HepG2 (cell line): ENCODE results near the gene EMP2. TPM values are rescaled to one million over a fixed set of nuclear protein-coding genes. Genes with fewer than 3 reads are reported as not detected.

Experiments
- ATF4 ChIP-seq, 2 experiments: fragments of 450-650 bp in 1 of 2; sonication (generic) in 1 of 2; formaldehyde crosslinking; IDR thresholded peaks; 2 replicates each; pipeline versions ENCODE4 v1.5.0 to v1.8.0; 2020 to 2022; ENCODE audit warnings: mild to moderate bottlenecking in 1 of 2, missing genetic modification reagents in 1 of 2
- CENPBD1 ChIP-seq: sonication (generic); formaldehyde crosslinking; IDR thresholded peaks from 2 replicates; pipeline ENCODE4 v1.8.0; 2022; ENCODE audit warnings: missing genetic modification reagents, low read depth, mild to moderate bottlenecking, borderline replicate concordance
- FOXC1 ChIP-seq: sonication (generic); formaldehyde crosslinking; IDR thresholded peaks from 2 replicates; pipeline ENCODE4 v1.8.0; 2022; ENCODE audit warnings: mild to moderate bottlenecking, missing genetic modification reagents, borderline replicate concordance
- FOXM1 ChIP-seq: sonication (generic); formaldehyde crosslinking; IDR thresholded peaks from 2 replicates; pipeline ENCODE4 v1.5.0; 2020; ENCODE audit warnings: missing genetic modification reagents
- IKZF4 ChIP-seq: sonication (generic); formaldehyde crosslinking; IDR thresholded peaks from 2 replicates; pipeline ENCODE4 v1.5.1; 2020; ENCODE audit warnings: borderline replicate concordance, mild to moderate bottlenecking, low read depth, missing genetic modification reagents; ENCODE audit errors: not compliant biosample characterization
- KLF6 ChIP-seq: IDR thresholded peaks from 2 replicates; pipeline ENCODE4 v1.8.0; 2016; ENCODE audit warnings: missing biosample characterization, missing genetic modification reagents
- NBN ChIP-seq: fragments of 450-650 bp; conservative IDR thresholded peaks from 2 replicates; pipeline ENCODE4 v1.6.1; 2017
- RFXAP ChIP-seq: sonication (generic); formaldehyde crosslinking; IDR thresholded peaks from 2 replicates; pipeline ENCODE4 v1.4.0; 2020; ENCODE audit warnings: missing genetic modification reagents, borderline replicate concordance
- SRSF9 ChIP-seq: fragments of 200-400 bp; formaldehyde crosslinking; IDR thresholded peaks from 2 replicates; pipeline ENCODE4 v1.6.1; 2018; ENCODE audit warnings: borderline replicate concordance, mild to moderate bottlenecking, low read depth, low read length; ENCODE audit not compliant: insufficient read depth, poor library complexity, severe bottlenecking
- THRA ChIP-seq: sonication (generic); formaldehyde crosslinking; IDR thresholded peaks from 2 replicates; pipeline ENCODE4 v1.4.0; 2020; ENCODE audit warnings: missing genetic modification reagents, borderline replicate concordance
- ZBTB38 ChIP-seq: sonication (generic); formaldehyde crosslinking; IDR thresholded peaks from 2 replicates; pipeline ENCODE4 v1.5.1; 2020; ENCODE audit warnings: mild to moderate bottlenecking, missing genetic modification reagents
- ZNF256 ChIP-seq: sonication (generic); formaldehyde crosslinking; conservative IDR thresholded peaks from 2 replicates; pipeline ENCODE4 v1.4.0; 2020; ENCODE audit warnings: missing genetic modification reagents
- ZNF678 ChIP-seq: sonication (generic); formaldehyde crosslinking; IDR thresholded peaks from 2 replicates; pipeline ENCODE4 v1.4.0; 2020; ENCODE audit warnings: mild to moderate bottlenecking, missing genetic modification reagents
- polyA plus RNA-seq, 8 experiments: library from polyadenylated mRNA; depleted of rRNA in 3 of 8; stranded (reverse) in 7 of 8; unstranded in 1 of 8; fragments of >200 nt; fragmentation: Illumina TruSeq in 4 of 8; extraction: Trizol in 4 of 8; gene quantifications; 2 replicates each; pipeline versions ENCODE4 v1.2.1 to v1.2.3, GENCODE V29; 2011 to 2016; ENCODE audit warnings: low read depth in 4 of 8, missing spikeins in 1 of 8, mixed read lengths in 1 of 8; ENCODE audit not compliant: insufficient read depth in 1 of 8
- total RNA-seq, 5 experiments: library from RNA; depleted of rRNA; stranded (reverse); fragments of >200 nt; fragmentation: Illumina TruSeq; extraction: Trizol; gene quantifications; 2 replicates each; pipeline ENCODE4 v1.2.3, GENCODE V29; 2016; ENCODE audit warnings: low read depth in 1 of 5
- TF ChIP-seq, protein P1 (sequence below): sonication (generic); formaldehyde crosslinking; IDR thresholded peaks from 2 replicates; pipeline ENCODE4 v1.5.0; 2020; ENCODE audit warnings: mild to moderate bottlenecking, missing genetic modification reagents, borderline replicate concordance
- TF ChIP-seq, protein P2 (sequence below): IDR thresholded peaks from 2 replicates; pipeline ENCODE4 v1.6.1; 2016; ENCODE audit warnings: mild to moderate bottlenecking

The EMP2 gene
- total and polyA plus RNA-seq, 2 of the 13 experiments (the other 11 are each of a cell fraction or from before 2014, with no cell fraction given) = 24.6 to 91.2 TPM

DNA sequence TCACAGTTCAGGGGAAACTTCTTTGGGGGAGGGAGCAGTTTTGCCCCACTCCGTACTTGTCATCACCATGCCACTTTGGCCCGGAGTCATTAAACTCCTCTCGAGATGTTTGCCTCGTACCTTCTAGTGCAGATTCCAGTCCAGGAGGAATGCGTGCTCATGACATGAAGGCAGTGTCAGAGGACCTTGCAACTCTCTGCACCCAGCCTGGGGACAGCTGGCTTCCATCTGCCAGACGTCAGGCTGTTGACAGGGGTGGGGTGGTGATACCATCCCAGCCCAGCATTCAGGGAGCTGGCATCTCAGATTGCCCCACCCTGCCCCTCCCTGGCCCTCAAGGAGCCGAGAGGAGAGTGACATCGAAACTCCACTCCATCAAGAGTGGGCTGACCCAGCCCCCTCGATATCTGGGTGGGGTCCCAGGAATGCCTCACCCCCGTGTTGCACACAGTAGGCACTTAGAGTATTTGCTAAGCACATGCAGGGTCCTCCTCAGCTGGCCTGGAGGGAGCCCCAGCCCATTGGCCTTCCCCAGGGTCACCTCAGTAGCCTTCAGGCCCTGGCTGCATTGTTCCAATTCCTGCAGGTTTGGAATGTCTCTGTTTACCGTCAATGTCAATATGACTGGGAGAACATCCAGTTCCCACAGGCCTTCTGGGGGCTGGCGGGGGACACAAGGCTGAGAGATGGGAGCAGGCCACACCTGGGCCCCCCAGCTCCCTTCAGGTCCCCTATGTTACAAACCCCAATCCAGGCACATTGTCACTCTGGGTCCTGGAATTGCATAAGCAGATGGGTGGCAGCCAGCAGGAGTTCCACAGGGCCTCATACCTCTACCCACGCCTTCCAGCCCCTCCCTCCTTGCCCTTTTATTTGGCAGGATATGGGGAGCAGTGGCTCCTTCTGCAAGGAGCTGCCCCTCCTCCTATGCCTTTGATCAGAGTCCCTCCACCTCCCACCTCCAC is 21.3 kb upstream of the EMP2 start (continued):
- TF ChIP-seq, protein P1, sequence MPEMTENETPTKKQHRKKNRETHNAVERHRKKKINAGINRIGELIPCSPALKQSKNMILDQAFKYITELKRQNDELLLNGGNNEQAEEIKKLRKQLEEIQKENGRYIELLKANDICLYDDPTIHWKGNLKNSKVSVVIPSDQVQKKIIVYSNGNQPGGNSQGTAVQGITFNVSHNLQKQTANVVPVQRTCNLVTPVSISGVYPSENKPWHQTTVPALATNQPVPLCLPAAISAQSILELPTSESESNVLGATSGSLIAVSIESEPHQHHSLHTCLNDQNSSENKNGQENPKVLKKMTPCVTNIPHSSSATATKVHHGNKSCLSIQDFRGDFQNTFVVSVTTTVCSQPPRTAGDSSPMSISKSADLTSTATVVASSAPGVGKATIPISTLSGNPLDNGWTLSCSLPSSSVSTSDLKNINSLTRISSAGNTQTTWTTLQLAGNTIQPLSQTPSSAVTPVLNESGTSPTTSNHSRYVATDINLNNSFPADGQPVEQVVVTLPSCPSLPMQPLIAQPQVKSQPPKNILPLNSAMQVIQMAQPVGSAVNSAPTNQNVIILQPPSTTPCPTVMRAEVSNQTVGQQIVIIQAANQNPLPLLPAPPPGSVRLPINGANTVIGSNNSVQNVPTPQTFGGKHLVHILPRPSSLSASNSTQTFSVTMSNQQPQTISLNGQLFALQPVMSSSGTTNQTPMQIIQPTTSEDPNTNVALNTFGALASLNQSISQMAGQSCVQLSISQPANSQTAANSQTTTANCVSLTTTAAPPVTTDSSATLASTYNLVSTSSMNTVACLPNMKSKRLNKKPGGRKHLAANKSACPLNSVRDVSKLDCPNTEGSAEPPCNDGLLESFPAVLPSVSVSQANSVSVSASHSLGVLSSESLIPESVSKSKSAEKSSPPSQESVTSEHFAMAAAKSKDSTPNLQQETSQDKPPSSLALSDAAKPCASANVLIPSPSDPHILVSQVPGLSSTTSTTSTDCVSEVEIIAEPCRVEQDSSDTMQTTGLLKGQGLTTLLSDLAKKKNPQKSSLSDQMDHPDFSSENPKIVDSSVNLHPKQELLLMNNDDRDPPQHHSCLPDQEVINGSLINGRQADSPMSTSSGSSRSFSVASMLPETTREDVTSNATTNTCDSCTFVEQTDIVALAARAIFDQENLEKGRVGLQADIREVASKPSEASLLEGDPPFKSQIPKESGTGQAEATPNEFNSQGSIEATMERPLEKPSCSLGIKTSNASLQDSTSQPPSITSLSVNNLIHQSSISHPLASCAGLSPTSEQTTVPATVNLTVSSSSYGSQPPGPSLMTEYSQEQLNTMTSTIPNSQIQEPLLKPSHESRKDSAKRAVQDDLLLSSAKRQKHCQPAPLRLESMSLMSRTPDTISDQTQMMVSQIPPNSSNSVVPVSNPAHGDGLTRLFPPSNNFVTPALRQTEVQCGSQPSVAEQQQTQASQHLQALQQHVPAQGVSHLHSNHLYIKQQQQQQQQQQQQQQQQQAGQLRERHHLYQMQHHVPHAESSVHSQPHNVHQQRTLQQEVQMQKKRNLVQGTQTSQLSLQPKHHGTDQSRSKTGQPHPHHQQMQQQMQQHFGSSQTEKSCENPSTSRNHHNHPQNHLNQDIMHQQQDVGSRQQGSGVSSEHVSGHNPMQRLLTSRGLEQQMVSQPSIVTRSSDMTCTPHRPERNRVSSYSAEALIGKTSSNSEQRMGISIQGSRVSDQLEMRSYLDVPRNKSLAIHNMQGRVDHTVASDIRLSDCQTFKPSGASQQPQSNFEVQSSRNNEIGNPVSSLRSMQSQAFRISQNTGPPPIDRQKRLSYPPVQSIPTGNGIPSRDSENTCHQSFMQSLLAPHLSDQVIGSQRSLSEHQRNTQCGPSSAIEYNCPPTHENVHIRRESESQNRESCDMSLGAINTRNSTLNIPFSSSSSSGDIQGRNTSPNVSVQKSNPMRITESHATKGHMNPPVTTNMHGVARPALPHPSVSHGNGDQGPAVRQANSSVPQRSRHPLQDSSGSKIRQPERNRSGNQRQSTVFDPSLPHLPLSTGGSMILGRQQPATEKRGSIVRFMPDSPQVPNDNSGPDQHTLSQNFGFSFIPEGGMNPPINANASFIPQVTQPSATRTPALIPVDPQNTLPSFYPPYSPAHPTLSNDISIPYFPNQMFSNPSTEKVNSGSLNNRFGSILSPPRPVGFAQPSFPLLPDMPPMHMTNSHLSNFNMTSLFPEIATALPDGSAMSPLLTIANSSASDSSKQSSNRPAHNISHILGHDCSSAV (CRISPR knock-in tag) = no peak
- TF ChIP-seq RFXAP (CRISPR knock-in tag) = peak; percentile 53; the same call in 1 of the 2 replicates
- TF ChIP-seq ZNF256 = no peak
- no peak for TF ChIP-seq ATF4 (CRISPR knock-in tag; IDR thresholded peaks at IDR 0.05)
- no peak for TF ChIP-seq SRSF9
- TF ChIP-seq NBN = no peak
- peak; percentile 89; the same call in 1 of the 2 replicates for TF ChIP-seq THRA (CRISPR knock-in tag)
- TF ChIP-seq FOXC1 (CRISPR knock-in tag) = no peak
- TF ChIP-seq ZBTB38 (CRISPR knock-in tag) = 0 out of 2 replicates have a peak, but pooled peaks have one; percentile 27
- TF ChIP-seq FOXM1 = no peak
- no peak for TF ChIP-seq IKZF4 (CRISPR knock-in tag)
- TF ChIP-seq, protein P2, sequence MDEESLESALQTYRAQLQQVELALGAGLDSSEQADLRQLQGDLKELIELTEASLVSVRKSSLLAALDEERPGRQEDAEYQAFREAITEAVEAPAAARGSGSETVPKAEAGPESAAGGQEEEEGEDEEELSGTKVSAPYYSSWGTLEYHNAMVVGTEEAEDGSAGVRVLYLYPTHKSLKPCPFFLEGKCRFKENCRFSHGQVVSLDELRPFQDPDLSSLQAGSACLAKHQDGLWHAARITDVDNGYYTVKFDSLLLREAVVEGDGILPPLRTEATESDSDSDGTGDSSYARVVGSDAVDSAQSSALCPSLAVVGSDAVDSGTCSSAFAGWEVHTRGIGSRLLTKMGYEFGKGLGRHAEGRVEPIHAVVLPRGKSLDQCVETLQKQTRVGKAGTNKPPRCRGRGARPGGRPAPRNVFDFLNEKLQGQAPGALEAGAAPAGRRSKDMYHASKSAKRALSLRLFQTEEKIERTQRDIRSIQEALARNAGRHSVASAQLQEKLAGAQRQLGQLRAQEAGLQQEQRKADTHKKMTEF = peak; percentile 57; the same call in 1 of the 2 replicates
- no peak for TF ChIP-seq CENPBD1 (CRISPR knock-in tag)
- no peak for TF ChIP-seq ZNF678 (CRISPR knock-in tag)
- TF ChIP-seq KLF6 = no peak
